Upper lobe of left lung (tissue), 4 donors: ENCODE measurements around the gene NUP85.

Experiments used
- EP300 ChIP-seq, 4 donors: sonication (generic); formaldehyde crosslinking; IDR thresholded peaks; one replicate each; pipeline ENCODE4 v1.5.1; 2017; ENCODE audit warnings: antibody characterized with exemption in 4 of 4, control low read depth in 2 of 4
- POLR2A ChIP-seq, 4 donors: fragments of 450-650 bp; IDR thresholded peaks; one replicate each; pipeline ENCODE4 v1.5.1; 2016 to 2017; ENCODE audit warnings: antibody characterized with exemption in 4 of 4, mild to moderate bottlenecking in 2 of 4
- POLR2AphosphoS5 ChIP-seq, 2 donors: sonication (generic); formaldehyde crosslinking; IDR thresholded peaks; one replicate each; pipeline ENCODE4 v1.5.1; 2017; ENCODE audit warnings: antibody characterized with exemption in 2 of 2
- TF ChIP-seq, protein P1 (sequence below), 6 experiments: fragments of 450-650 bp in 4 of 6; fragments of 200-600 bp in 2 of 6; sonication (generic) in 2 of 6; IDR thresholded peaks; one replicate each; pipeline ENCODE4 v1.5.1; 2016 to 2019; ENCODE audit warnings: antibody characterized with exemption in 6 of 6

DNA sequence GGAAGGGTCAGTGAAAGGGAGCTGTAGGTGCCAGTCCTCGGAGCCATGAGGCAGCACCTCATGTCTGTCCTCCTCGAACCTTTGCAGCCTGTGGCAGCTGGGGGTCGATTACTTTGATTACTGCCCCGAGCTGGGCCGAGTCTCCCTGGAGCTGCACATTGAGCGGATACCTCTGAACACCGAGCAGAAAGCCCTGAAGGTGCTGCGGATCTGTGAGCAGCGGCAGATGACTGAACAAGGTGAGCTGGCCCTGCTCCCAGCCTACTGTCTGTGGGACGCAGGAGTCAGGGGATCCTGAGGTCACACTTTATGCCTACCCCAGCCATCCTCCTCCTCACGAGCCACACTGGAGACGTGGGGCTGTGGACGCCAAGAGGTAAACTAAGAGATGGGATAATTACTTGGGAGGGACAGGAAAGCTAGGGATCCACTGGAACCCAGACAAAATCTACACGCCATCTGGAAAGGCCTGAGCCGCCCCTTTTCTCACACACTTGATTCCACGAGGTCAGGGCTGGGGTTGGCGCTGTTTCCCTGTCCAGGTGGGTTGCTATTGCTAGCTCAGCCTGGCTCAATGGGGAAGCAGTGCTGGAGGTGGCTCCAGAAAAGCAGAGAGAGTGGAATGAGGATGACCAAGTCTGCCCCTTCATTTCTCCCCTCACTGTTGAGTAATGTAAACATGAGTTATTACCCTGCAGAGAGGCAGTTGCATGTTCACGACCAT lies 26.4 kb downstream of the NUP85 start:
- TF ChIP-seq, protein P1, sequence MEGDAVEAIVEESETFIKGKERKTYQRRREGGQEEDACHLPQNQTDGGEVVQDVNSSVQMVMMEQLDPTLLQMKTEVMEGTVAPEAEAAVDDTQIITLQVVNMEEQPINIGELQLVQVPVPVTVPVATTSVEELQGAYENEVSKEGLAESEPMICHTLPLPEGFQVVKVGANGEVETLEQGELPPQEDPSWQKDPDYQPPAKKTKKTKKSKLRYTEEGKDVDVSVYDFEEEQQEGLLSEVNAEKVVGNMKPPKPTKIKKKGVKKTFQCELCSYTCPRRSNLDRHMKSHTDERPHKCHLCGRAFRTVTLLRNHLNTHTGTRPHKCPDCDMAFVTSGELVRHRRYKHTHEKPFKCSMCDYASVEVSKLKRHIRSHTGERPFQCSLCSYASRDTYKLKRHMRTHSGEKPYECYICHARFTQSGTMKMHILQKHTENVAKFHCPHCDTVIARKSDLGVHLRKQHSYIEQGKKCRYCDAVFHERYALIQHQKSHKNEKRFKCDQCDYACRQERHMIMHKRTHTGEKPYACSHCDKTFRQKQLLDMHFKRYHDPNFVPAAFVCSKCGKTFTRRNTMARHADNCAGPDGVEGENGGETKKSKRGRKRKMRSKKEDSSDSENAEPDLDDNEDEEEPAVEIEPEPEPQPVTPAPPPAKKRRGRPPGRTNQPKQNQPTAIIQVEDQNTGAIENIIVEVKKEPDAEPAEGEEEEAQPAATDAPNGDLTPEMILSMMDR (IDR thresholded peaks at IDR 0.05) = no peak
- TF ChIP-seq POLR2AphosphoS5 (IDR thresholded peaks at IDR 0.05) = no peak
- TF ChIP-seq POLR2A (IDR thresholded peaks at IDR 0.05) = no peak
- no peak for TF ChIP-seq EP300 (IDR thresholded peaks at IDR 0.05)
